GM10266 (cell line): ENCODE results near the gene LRFN2.

Experiments
- DNase-seq: peaks from one replicate; pipeline ENCODE4 v3.0.0; 2012; ENCODE audit errors: extremely low spot score
- TF ChIP-seq, protein P1 (sequence below): IDR thresholded peaks from 2 replicates; pipeline ENCODE4 v1.5.1; 2012; ENCODE audit warnings: mild to moderate bottlenecking, low read depth; ENCODE audit not compliant: control insufficient read depth, insufficient read depth; ENCODE audit errors: missing control alignments

LRFN2 gene

DNA sequence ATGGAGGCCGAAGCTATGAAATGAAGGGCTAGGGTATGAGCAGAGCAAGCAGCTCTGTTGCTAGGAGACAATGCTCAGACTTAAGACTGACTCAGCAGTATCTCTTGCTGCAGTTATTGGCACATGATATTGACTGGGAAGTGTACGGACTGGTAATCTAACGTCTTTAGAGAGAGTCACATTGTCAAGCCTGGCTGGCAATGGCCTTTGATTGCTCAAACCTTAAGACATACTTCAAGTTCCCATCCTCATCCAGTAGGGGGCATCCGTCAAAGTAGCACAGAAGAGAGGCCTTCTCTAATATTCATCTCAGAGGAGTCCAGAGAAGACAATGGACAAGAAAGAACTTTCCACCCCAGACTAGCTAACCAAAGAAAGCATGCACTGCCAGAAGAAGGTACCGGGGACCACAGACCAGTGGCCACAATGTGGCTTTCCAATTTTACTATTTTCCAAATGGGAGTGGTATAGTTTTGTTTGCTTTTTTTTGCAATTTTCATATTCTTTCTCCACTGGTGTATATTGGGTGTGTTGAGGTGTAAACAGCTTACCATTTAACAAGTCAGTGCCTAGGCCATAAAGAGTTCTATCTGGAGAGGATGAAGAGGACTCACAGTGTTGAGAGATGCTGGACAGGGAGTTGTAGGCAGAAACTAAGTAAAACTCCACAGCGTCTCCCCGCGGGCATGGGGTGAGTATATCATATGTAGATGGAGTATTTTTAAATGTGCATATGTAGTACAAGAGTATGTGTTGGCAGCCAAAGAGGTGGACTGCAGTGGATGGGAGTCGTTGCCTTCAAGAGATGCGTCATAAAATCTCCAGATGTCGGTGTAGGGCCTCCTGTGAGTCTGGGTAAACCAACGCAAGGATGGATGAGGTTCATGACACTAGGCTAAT, 36.7 kb downstream of the LRFN2 start:
- DNase-seq = peak; percentile 56
- TF ChIP-seq, protein P1, sequence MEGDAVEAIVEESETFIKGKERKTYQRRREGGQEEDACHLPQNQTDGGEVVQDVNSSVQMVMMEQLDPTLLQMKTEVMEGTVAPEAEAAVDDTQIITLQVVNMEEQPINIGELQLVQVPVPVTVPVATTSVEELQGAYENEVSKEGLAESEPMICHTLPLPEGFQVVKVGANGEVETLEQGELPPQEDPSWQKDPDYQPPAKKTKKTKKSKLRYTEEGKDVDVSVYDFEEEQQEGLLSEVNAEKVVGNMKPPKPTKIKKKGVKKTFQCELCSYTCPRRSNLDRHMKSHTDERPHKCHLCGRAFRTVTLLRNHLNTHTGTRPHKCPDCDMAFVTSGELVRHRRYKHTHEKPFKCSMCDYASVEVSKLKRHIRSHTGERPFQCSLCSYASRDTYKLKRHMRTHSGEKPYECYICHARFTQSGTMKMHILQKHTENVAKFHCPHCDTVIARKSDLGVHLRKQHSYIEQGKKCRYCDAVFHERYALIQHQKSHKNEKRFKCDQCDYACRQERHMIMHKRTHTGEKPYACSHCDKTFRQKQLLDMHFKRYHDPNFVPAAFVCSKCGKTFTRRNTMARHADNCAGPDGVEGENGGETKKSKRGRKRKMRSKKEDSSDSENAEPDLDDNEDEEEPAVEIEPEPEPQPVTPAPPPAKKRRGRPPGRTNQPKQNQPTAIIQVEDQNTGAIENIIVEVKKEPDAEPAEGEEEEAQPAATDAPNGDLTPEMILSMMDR = peak; percentile 66

DNA sequence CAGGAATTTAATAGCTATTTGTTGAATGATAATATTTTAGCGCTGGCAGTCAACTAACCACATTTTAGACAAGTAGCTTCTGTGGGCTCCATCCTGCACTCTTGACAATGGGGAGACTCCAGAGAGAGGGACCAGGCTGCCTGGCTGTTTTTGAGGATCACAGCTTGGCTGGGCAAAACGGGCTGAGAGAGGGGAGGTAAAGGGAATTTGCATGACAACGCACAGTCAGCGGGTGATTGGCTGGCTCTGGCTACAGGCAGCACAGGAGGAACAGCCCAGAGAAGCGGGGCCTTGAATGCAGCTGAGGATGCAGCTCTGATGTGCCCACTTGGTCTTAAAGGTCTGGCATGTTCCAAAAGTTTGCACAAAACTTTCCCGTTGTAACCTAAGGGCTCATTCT, 41.2 kb downstream of the LRFN2 start:
- DNase-seq = no peak

DNA sequence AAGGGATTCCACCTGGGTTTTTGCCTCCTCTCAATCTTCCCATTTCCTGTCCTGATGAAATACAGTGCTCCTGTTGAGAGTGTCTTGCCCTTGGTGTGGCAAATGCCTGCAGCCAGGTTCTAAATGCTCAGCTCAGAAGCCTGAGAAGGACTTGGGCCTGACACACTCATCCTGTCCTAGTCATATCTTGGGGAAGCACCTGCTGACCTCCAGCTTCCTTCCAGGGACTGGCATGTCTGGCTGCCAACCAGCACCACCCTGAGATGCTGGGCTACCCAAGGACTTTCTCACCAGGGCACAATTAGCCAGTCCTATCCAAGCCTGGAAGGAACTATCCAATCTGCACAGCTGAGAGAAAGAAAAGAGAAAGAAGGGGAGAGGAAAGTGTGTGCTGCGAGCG, 43.4 kb downstream of the LRFN2 start:
- TF ChIP-seq, protein P1 = no peak
- no peak for DNase-seq

More for the DNA sequence above, 41.2 kb downstream of the LRFN2 start:
- TF ChIP-seq, protein P1 = no peak

DNA sequence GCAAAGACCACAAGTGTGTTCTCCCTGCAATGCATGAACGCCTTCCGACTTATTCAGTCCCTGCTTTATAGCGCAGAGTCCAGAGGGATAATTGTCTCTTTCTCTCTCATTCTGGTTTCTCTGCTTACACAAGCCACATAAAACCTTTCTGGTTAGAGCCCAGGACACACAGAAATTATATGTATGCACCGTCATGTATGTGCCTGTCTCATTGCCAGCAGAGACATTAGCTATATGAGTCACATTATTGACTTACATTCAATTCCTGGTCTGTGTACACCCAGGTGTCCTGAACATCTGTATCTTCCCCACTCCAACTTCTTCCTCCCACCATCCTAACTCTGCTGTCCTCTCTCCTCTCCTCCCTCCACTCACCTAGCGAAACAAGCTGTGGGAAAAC, 44.0 kb downstream of the LRFN2 start:
- no peak for DNase-seq
- TF ChIP-seq, protein P1 = no peak

DNA sequence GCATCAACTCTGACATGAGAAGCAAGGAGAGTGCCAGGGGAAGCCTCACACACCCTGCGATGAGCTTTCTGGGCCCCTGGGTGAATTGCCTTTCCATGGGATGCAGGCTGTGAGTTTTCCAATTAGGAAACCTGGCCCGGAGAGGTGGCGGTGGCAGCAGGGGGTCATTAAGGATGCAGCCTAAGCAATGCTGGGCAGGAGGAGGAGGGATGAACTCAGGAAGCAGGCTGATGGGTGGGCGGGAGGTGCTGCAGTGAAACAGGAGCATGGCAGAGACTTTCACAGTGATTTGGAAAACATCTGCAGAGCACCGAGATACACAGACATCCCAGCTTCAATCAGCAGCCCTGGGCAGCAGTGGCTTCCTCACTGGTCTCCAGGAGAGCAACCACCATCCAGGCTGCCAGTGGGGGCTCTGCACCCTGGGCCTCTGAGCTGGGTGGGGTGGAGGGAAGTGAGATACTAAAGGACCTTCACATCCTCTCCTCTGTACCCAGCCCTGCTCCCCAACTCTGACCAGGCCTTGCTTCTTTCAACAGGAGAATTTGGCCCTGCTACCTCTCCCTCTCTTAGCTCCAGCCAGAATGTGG, 44.9 kb downstream of the LRFN2 start:
- DNase-seq = no peak
- TF ChIP-seq, protein P1 = no peak

DNA sequence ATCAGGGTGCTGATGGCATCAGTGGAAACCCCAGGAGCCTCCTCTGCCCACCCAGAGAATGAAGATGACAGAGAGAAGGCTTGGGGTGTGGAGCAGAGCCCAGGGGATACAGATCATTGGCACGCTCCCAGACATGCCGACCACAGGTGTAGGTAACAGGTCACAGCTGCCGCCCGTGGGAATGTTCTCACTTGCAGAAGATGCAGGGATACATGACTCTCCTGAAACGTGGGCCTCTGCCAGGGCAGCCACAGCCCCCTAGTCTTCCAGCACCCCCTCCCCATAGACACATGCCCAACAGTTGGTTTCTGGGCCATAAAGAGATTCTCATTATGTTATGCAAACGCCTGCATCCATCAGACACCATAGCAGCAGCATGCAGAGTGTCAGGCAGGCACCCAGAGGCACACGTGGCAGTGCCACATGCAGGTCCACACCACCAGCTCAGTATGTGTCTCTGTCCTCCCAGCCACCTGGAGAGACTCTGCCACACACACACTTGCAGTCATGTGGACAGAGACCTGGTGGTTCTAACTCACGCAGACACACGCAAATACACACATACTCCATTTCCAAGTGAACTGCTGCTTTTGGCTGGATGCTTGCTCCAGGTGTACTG, 45.5 kb downstream of the LRFN2 start:
- TF ChIP-seq, protein P1 = no peak
- no peak for DNase-seq
